Mammary epithelial cell (primary cell): ENCODE measurements around the gene CNN2.

Experiments used
- EZH2 ChIP-seq: IDR thresholded peaks from 2 replicates; pipeline ENCODE4 v1.6.1; 2012; ENCODE audit warnings: low read length, inconsistent platforms, borderline replicate concordance
- TF ChIP-seq, protein P1 (sequence below), 2 donors: IDR thresholded peaks in 1 of 2; conservative IDR thresholded peaks in 1 of 2; 2 replicates each; pipeline ENCODE4 v1.5.1; 2011 to 2012; ENCODE audit warnings: inconsistent platforms in 2 of 2, low read length in 2 of 2, mild to moderate bottlenecking in 2 of 2, control low read depth in 1 of 2, low read depth in 1 of 2; ENCODE audit not compliant: insufficient read depth in 1 of 2; ENCODE audit errors: extremely low read depth in 1 of 2

DNA sequence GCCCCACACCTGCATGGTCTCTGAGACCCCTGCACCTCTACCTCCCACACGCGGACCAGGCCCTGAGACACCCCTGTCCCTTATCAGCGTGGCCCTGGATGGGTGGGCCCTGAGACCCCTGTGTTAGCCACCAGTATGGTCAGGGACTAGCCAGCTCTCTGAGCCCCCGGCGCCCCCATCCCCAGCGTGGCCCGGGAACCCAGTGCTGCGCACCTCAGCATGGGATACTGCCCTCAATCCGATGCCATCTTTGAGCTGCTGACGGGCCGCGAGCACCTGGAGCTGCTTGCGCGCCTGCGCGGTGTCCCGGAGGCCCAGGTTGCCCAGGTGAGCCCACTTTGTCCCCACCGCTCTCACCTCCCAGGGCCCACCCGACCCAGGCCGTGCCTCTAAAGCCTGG, 35.6 kb downstream of the CNN2 start:
- TF ChIP-seq, protein P1, sequence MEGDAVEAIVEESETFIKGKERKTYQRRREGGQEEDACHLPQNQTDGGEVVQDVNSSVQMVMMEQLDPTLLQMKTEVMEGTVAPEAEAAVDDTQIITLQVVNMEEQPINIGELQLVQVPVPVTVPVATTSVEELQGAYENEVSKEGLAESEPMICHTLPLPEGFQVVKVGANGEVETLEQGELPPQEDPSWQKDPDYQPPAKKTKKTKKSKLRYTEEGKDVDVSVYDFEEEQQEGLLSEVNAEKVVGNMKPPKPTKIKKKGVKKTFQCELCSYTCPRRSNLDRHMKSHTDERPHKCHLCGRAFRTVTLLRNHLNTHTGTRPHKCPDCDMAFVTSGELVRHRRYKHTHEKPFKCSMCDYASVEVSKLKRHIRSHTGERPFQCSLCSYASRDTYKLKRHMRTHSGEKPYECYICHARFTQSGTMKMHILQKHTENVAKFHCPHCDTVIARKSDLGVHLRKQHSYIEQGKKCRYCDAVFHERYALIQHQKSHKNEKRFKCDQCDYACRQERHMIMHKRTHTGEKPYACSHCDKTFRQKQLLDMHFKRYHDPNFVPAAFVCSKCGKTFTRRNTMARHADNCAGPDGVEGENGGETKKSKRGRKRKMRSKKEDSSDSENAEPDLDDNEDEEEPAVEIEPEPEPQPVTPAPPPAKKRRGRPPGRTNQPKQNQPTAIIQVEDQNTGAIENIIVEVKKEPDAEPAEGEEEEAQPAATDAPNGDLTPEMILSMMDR (conservative IDR thresholded peaks at IDR 0.05 in 1 of 2, IDR thresholded peaks at IDR 0.05 in 1 of 2; ENCODE audit: extremely low read depth in 1 of 2, insufficient read depth in 1 of 2, low read depth in 1 of 2, low read length in 2 of 2), result no peak
- no peak for TF ChIP-seq EZH2
